ENCODE measurements around the gene ADAMTSL4.

GRCh38 chr1:150563340-150564038, 14.3 kb downstream of the ADAMTSL4 start:
- no peak for TF ChIP-seq CTCF (IDR thresholded peaks at IDR 0.05)
- TF ChIP-seq EP300 (IDR thresholded peaks at IDR 0.05) = no peak
